PC-9 (cell line): ENCODE data around the gene DYNLRB2.

ENCODE experiments used
- EZH2 ChIP-seq: fragments of 200-600 bp; sonication (generic); IDR thresholded peaks from 2 replicates; pipeline ENCODE4 v1.8.0; 2017; ENCODE audit warnings: antibody characterized with exemption, low read depth
- TF ChIP-seq, protein P1 (sequence below): fragments of 200-600 bp; sonication (generic); conservative IDR thresholded peaks from 2 replicates; pipeline ENCODE4 v1.6.1; 2017; ENCODE audit warnings: mixed run types, antibody characterized with exemption, mild to moderate bottlenecking, moderate library complexity

DNA sequence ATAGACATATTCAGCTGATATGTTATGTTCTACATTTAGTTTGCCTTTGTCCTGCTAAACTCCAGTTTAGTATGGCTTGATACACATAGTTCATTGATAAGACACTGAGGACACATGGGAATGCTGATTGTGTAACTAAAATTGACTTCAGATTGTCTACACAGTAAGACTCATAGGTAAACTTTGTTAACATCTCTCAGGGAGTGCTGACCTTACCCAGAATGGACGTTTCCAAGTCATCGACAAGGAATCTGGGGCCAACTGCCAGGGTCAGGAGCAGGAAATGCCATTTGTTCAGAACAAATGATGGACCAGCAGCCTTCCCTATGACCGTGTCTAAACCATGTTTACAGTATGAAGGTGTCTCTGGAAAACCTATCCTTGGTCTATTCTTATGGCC, 58.7 kb downstream of the DYNLRB2 start:
- TF ChIP-seq, protein P1, sequence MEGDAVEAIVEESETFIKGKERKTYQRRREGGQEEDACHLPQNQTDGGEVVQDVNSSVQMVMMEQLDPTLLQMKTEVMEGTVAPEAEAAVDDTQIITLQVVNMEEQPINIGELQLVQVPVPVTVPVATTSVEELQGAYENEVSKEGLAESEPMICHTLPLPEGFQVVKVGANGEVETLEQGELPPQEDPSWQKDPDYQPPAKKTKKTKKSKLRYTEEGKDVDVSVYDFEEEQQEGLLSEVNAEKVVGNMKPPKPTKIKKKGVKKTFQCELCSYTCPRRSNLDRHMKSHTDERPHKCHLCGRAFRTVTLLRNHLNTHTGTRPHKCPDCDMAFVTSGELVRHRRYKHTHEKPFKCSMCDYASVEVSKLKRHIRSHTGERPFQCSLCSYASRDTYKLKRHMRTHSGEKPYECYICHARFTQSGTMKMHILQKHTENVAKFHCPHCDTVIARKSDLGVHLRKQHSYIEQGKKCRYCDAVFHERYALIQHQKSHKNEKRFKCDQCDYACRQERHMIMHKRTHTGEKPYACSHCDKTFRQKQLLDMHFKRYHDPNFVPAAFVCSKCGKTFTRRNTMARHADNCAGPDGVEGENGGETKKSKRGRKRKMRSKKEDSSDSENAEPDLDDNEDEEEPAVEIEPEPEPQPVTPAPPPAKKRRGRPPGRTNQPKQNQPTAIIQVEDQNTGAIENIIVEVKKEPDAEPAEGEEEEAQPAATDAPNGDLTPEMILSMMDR: no peak
- TF ChIP-seq EZH2: no peak
